SHP77 treated with DMSO at 0.1 percent for 48 hours (cell line): Measurements from ENCODE around the gene UNC5C.

Source experiments
- DNase-seq: peaks from one replicate; lab custom pipeline; 2025; lab: John Stamatoyannopoulos, UW

The UNC5C gene

DNA sequence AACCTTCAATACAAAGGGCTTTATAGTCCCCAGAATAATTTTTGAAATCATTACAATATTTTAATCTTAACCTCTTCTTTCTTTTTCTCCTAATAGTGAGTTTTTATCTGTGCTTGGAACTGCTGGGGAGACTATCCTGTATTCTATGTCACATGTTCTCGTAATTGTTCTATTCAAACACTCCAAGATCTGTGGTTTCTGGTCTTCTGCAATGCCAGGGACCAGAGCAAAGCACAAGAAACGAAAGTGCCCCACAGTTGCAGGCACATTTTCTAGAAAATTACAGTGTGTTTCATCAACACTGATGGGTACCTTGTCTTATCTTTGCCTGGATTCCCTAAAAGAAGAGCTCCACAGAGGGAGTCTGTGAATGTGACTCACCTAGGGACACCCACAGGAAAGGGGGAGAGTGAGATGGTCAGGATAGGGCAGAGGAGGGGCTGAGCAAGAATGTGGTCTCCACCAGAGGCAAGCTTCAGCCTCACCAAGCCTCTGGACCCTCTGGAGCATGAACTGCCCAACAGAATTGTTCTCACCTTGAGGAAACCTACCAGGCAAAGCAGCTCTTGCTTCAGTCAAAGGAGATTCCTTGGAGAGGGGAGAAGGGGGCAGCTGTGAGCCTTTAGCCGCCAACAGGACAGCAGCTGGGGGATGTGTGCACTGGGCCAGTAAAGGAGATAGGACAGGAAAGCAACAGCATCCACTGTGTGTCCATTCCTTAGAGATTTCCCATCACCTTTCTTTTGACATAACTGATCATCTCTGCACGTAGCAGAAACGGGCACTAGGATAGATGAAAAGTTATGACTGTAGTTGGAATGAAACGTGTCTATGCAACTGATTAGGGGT is 25.9 kb downstream of the UNC5C start:
- no peak for DNase-seq

DNA sequence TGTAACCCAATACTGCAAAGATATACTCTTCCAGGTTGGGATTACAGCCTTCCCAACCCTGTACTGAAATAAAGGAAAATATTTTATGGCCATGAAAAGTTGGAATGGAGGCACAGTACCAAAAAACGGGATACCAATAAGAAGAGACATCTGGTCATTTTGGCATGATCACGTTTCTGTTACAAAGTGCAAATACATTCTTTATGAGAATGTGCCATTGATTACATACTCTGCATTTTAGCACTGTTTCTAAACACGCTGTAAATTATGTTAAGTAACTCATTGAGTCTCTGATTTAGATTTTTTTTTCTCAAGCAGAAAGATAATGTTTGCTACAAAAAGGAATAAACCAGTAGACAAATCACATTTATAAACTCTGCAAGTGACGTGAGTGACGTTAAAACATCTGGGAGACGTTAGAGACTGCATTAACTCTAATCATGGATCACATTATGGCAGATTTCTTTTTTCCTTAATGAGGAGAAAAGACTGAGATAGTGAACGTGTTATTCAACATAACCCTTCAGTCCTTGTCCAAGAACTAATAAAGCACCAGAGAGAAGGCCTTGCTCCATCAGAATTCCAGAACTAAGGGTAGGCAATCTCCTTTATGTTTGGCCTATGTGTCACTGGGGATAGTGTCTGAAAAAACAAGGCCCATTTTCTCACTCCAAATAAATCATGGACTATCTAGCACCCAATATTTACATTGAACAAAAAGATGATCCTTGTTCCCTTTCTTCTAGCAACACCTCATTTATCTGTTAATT is 31.0 kb downstream of the UNC5C start:
- no peak for DNase-seq

GRCh38 chr4:95516528-95517017 is 32.2 kb downstream of the UNC5C start:
- DNase-seq = no peak

GRCh38 chr4:95515589-95515988 is 33.2 kb downstream of the UNC5C start:
- no peak for DNase-seq

DNA sequence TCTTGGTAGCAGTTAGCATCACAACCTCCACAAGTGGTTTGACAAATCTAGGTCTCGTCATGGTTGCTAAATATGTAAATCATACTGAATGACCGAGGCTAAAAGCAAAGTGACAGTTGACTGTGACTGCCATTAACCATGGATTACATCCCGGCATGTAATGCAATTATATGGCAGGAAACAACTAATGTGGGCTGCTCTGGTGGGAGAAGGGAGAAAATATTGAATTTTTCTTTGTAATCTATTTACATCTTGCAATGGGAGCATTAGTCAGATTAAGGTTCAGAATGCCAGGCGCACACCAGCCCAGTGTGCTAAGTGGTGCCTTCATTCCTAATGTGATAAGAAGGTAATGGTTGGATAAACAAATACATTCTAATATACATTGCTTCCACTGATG is 35.8 kb downstream of the UNC5C start:
- DNase-seq = no peak

DNA sequence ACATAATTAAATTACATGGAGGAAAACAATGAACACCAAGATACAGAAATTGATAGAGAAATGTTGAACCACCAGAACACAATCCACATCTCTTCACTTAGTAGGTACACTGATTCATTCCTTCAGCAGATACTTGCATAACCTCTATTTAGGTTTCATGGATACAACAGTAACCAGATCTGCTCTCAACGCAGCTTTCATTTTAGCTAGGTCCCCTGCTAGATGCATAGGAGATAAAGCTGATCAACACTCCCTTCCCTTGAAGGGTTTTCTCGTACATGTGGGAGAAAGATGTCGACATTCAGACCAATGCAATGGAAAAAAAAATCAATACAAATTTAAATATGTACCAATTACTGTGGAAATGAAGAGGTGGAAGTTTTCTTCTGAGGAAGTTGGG is 37.3 kb downstream of the UNC5C start:
- DNase-seq = no peak

DNA sequence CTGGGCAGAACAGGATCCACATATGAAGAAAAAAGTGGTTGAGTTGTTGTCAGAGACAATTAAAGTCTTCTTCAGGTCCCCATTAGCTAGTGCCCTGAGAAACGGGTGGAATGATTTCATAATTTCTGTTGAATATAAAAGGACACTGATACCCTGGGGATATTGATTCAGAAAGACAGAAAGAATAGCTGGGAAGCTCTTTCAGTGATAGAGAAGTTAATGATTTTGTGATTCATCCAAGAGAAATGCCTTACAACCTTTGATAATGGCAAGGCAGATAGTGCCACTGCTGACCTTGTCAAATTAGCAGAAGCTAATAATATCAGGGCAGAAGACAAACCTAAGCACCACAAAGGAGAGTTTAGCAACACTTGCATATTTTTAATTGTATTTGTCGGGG is 37.9 kb downstream of the UNC5C start:
- no peak for DNase-seq

- no peak for DNase-seq
These were observed 38.6 kb downstream of the UNC5C start for GRCh38 chr4:95510145-95510544.

DNA sequence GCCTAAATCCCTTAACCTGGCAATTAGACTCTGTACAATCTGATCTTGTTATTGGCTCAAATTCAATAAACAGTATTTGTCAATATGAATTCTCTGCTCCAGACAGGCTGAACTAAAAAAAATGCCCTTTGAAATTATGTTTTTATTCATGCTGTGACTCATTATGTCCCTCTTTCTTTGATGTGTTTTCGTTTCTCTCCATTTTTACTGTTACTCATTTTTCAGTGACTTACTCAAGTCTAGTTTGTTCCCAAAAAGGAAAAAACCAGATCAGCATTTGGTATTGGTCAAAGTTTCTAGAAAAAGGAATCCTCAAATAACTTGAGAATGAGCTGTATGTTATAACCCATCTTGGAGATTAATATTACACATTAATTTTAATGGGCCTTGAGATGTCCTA is 40.4 kb downstream of the UNC5C start:
- DNase-seq = no peak

- no peak for DNase-seq
These were observed 41.2 kb downstream of the UNC5C start for GRCh38 chr4:95507561-95507960.

DNA sequence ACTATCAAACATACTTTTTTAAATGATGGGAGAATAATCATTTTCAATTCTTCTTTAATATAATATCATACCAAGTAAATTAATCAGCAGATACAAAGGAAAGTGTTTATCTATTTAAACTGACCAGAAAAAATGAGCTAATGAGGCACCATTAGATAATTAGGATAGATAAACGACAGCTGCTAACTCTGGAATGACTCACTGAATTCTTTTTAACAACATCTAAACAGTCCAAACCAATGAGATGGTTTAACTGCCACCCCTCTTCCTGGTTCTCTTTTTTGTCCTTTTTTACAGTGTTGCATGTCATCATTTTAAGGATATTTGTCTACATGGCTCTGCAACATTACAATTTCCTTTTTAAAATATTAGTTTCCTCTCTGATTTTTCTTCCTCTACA is 41.6 kb downstream of the UNC5C start:
- DNase-seq = no peak

DNA sequence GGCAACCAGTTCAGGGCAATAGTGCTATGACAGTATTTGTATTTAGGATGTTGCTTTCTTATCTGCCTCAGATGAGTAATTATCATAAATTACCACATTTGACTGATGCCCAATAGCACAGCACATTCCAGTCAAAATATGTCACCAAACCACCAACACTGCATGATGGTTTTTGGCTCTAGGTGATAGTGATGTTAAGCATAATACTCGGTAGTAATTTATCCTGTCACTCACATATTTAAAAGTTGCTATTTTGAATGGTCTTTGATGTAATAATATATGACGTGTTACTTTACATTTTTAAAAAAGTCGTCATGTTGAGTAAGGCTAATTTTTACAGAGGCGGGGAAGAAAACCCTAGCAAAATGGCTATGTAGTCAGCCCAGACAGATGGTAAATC is 42.5 kb downstream of the UNC5C start:
- no peak for DNase-seq

GRCh38 chr4:95505799-95506198 is 43.0 kb downstream of the UNC5C start:
- no peak for DNase-seq

DNA sequence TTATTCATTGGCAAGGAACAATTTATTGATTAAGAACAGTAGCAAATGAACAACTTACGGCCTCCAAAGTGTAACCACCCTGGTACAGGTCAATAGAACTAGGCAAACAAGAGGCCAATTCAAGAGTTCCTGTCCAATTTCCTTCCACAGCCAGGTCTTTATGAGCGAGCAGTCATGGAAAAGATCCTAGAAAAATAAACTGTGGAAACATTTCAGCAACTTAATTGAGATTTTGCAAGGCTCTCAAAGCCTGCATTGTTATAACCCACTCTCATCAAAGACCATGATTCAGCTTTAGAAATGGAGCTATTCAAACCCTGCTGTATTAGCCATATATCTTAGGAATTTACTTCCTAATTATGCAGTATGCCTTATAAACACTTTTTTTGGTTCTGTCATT is 43.6 kb downstream of the UNC5C start:
- DNase-seq = no peak

GRCh38 chr4:95504501-95504900 is 44.3 kb downstream of the UNC5C start:
- no peak for DNase-seq

GRCh38 chr4:95500361-95500760 is 48.4 kb downstream of the UNC5C start:
- no peak for DNase-seq

- DNase-seq = no peak
These were observed 49.5 kb downstream of the UNC5C start for GRCh38 chr4:95499291-95499696.

DNA sequence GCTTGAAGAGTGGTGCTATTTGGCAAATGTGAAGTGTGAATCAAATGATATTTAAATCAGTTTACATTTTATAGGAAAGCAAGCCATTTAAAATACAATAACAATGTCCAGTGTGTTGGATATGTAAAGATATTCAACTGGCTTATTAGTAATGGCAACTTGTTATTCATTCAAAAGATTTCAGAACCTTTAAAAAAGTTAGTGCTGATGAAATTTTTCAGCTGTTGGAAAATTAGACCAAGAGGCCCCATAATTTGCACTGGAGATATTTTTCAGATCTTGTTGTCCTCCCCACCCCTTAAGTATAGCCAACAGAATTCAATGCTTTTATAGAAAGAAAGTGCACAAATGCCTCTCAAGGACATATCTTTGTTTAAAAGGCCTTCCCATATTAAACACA is 54.6 kb downstream of the UNC5C start:
- DNase-seq = no peak

- no peak for DNase-seq
These were observed 70.1 kb downstream of the UNC5C start for GRCh38 chr4:95478679-95479078.

- no peak for DNase-seq
These were observed 72.7 kb downstream of the UNC5C start for GRCh38 chr4:95476121-95476520.

DNA sequence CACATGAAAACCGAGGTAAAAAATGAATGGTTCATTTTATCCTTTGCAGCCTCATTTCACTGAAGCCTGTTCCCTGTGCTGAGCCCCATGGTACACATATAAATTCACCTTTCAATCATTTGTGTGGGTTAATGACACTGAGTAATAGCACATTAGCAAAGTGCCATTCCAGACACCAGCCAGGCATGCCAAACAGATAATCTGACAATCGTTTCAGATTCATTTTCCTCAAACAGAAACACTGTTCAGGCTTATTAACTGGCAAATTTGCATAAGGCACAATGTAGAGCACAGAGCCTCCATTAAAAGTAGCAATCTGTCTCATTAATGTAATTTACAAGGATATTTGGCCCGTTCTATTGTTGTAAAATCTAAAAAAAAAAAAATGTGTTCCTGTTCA is 76.2 kb downstream of the UNC5C start:
- DNase-seq = no peak

- no peak for DNase-seq
These were observed 78.2 kb downstream of the UNC5C start for GRCh38 chr4:95470622-95471021.

GRCh38 chr4:95469617-95470016 is 79.2 kb downstream of the UNC5C start:
- no peak for DNase-seq
